ENCODE results near the gene OSBPL6.

Gene OSBPL6

GRCh38 chr2:178199334-178199733 is 5.0 kb downstream of the OSBPL6 start:
- TF ChIP-seq CTCF (IDR thresholded peaks at IDR 0.05; ENCODE audit: low read depth, low read length): no peak
- no peak overlapping the region for H3K4me3 ChIP-seq (ENCODE audit: low read depth, low read length)

GRCh38 chr2:178200331-178200730 is 6.0 kb downstream of the OSBPL6 start:
- H3K4me3 ChIP-seq (ENCODE audit: low read depth, low read length): no peak overlapping the region
- TF ChIP-seq CTCF (IDR thresholded peaks at IDR 0.05; ENCODE audit: low read depth, low read length): no peak

- H3K4me3 ChIP-seq (ENCODE audit: low read depth, low read length): no peak overlapping the region
- TF ChIP-seq CTCF (IDR thresholded peaks at IDR 0.05; ENCODE audit: low read depth, low read length): no peak
These were observed 8.6 kb downstream of the OSBPL6 start for GRCh38 chr2:178202927-178203326.

- TF ChIP-seq CTCF (IDR thresholded peaks at IDR 0.05; ENCODE audit: low read depth, low read length): no peak
- H3K4me3 ChIP-seq (ENCODE audit: low read depth, low read length): no peak overlapping the region
These were observed 10.7 kb downstream of the OSBPL6 start for GRCh38 chr2:178204977-178205376.

GRCh38 chr2:178205853-178206521 is 11.7 kb downstream of the OSBPL6 start:
- no peak for TF ChIP-seq CTCF (IDR thresholded peaks at IDR 0.05; ENCODE audit: low read depth, low read length)
- H3K4me3 ChIP-seq (ENCODE audit: low read depth, low read length): 0 out of 2 replicates have a peak overlapping the region, but pooled peaks have one; percentile 1

GRCh38 chr2:178208336-178208735 is 14.0 kb downstream of the OSBPL6 start:
- TF ChIP-seq CTCF (IDR thresholded peaks at IDR 0.05; ENCODE audit: low read depth, low read length): no peak
- no peak overlapping the region for H3K4me3 ChIP-seq (ENCODE audit: low read depth, low read length)

- H3K4me3 ChIP-seq (ENCODE audit: low read depth, low read length): no peak overlapping the region
- TF ChIP-seq CTCF (IDR thresholded peaks at IDR 0.05; ENCODE audit: low read depth, low read length): peak; percentile 10; the same call in 1 of the 2 replicates
These were observed 14.5 kb downstream of the OSBPL6 start for GRCh38 chr2:178208817-178209216.
